HepG2 (cell line): Measurements from ENCODE around the gene CNOT6. TPM values are rescaled to one million over a fixed set of nuclear protein-coding genes. Genes with fewer than 3 reads are reported as not detected.

Experiments used
- ATAC-seq: fragments of 200-7000 bp; cut with Tn5 transposase; 3 replicates; pipeline ENCODE4 v1.9.1; 2020; ENCODE audit warnings: mild to moderate bottlenecking, moderate library complexity
- BruUV-seq: library from RNA; stranded (reverse); fragments of 400-500 nt; replicated peaks from 2 replicates; lab custom pipeline; 2021; lab: Mats Ljungman, UMichigan
- CTCF ChIA-PET: fragments of 300-600 bp; formaldehyde crosslinking; extraction: SDS; loops from one replicate; lab custom pipeline; 2021; ENCODE audit warnings: low total read pairs, inconsistent platforms, low intra/inter-chr PET ratio; lab: Yijun Ruan, JAX
- POLR2A ChIA-PET: fragments of 350-600 bp; sonication (Branson Sonifier 250); formaldehyde crosslinking; loops from one replicate; lab custom pipeline; 2020; ENCODE audit warnings: antibody characterized with exemption, inconsistent platforms; lab: Yijun Ruan, JAX
- DNase-seq: peaks from one replicate; pipeline ENCODE4 v3.0.0-alpha.2; 2015; ENCODE audit warnings: low spot score
- FAIRE-seq: peaks from 3 replicates; lab custom pipeline; 2011; peaks lifted over from hg19 to GRCh38; lab: Jason Lieb, UNC
- H2AFZ ChIP-seq: one replicate; pipeline ENCODE4 v1.6.1; 2011; ENCODE audit warnings: low read length, inconsistent platforms
- H3K27ac ChIP-seq: fragments of 300-600 bp; 3 replicates; pipeline ENCODE4 v1.8.0; 2011; ENCODE audit warnings: mixed run types, mild to moderate bottlenecking, mixed read lengths, low read length, inconsistent platforms; ENCODE audit not compliant: insufficient read depth; ENCODE audit errors: extremely low read length
- H3K27me3 ChIP-seq, 2 experiments: fragments of 200-600 bp in 1 of 2; 2 replicates in 1 of 2; 3 replicates in 1 of 2; pipeline versions ENCODE4 v1.6.0 to v1.8.0; 2011; ENCODE audit warnings: low read length in 2 of 2, mild to moderate bottlenecking in 2 of 2, moderate library complexity in 2 of 2, inconsistent platforms in 1 of 2; ENCODE audit not compliant: insufficient read depth in 2 of 2, control insufficient read depth in 1 of 2
- H3K36me3 ChIP-seq, 2 experiments: fragments of 200-600 bp in 1 of 2; replicated peaks in 1 of 2; 2 replicates in 1 of 2; 3 replicates in 1 of 2; pipeline versions ENCODE4 v1.5.1 to v1.8.0; 2011; ENCODE audit warnings: low read length in 2 of 2, inconsistent platforms in 1 of 2; ENCODE audit not compliant: insufficient read depth in 2 of 2, control insufficient read depth in 1 of 2
- H3K4me1 ChIP-seq: 2 replicates; pipeline ENCODE4 v1.5.1; 2012; ENCODE audit warnings: low read length, inconsistent platforms; ENCODE audit not compliant: insufficient read depth
- H3K4me2 ChIP-seq: 2 replicates; pipeline ENCODE4 v1.6.0; 2011; ENCODE audit warnings: low read depth, low read length, inconsistent platforms
- H3K4me3 ChIP-seq, 3 experiments: fragments of 200-600 bp in 1 of 3; sonication (generic), shearing (Covaris generic) in 1 of 3; replicated peaks in 1 of 3; 2 replicates each; pipeline ENCODE4 v1.5.1; 2011 to 2016; ENCODE audit warnings: low read length in 3 of 3, inconsistent platforms in 2 of 3, low read depth in 2 of 3, mild to moderate bottlenecking in 2 of 3, control low read depth in 1 of 3, mixed read lengths in 1 of 3; ENCODE audit not compliant: insufficient read depth in 1 of 3
- H3K79me2 ChIP-seq: one replicate; pipeline ENCODE4 v1.6.1; 2011; ENCODE audit warnings: low read length, inconsistent platforms; ENCODE audit not compliant: insufficient read depth
- H3K9ac ChIP-seq: 2 replicates; pipeline ENCODE4 v1.6.0; 2011; ENCODE audit warnings: mild to moderate bottlenecking, low read depth, low read length, inconsistent platforms; ENCODE audit not compliant: insufficient read depth
- H3K9me3 ChIP-seq: 2 replicates; pipeline ENCODE4 v1.5.1; 2012; ENCODE audit warnings: mild to moderate bottlenecking, low read length
- H4K20me1 ChIP-seq: 2 replicates; pipeline ENCODE4 v1.6.0; 2011; ENCODE audit warnings: inconsistent platforms, mild to moderate bottlenecking, low read length, moderate library complexity; ENCODE audit not compliant: insufficient read depth
- CTCF ChIP-seq: sonication (generic); formaldehyde crosslinking; IDR thresholded peaks from 2 replicates; pipeline ENCODE4 v1.5.0; 2020; ENCODE audit warnings: mild to moderate bottlenecking, missing genetic modification reagents, moderate library complexity
- HNF4A ChIP-seq: sonication (generic); formaldehyde crosslinking; IDR thresholded peaks from 2 replicates; pipeline ENCODE4 v1.4.0; 2020; ENCODE audit warnings: missing genetic modification reagents
- MYC ChIP-seq: sonication (generic); formaldehyde crosslinking; IDR thresholded peaks from 2 replicates; pipeline ENCODE4 v1.9.0; 2021; ENCODE audit warnings: missing genetic modification reagents, borderline replicate concordance
- NFYC ChIP-seq: IDR thresholded peaks from 2 replicates; pipeline ENCODE4 v1.6.1; 2016; ENCODE audit warnings: missing genetic modification reagents, missing compliant biosample characterization
- PHF20 ChIP-seq: sonication (generic); formaldehyde crosslinking; IDR thresholded peaks from 2 replicates; pipeline ENCODE4 v1.5.0; 2020; ENCODE audit warnings: mild to moderate bottlenecking, missing genetic modification reagents
- PPARG ChIP-seq: conservative IDR thresholded peaks from 2 replicates; pipeline ENCODE4 v1.6.1; 2016; ENCODE audit warnings: missing biosample characterization, missing genetic modification reagents
- ZFX ChIP-seq: sonication (generic); formaldehyde crosslinking; IDR thresholded peaks from 2 replicates; pipeline ENCODE4 v1.4.0; 2020; ENCODE audit warnings: mild to moderate bottlenecking, low read depth, missing genetic modification reagents, moderate library complexity
- ZNF121 ChIP-seq: sonication (generic); formaldehyde crosslinking; IDR thresholded peaks from 2 replicates; pipeline ENCODE4 v1.5.0; 2020; ENCODE audit warnings: mild to moderate bottlenecking, missing genetic modification reagents
- ZNF749 ChIP-seq: sonication (generic); formaldehyde crosslinking; IDR thresholded peaks from 2 replicates; pipeline ENCODE4 v1.8.0; 2022; ENCODE audit warnings: mild to moderate bottlenecking, missing genetic modification reagents, moderate library complexity, borderline replicate concordance
- WGBS: methylation state at CpG from one replicate; pipeline ENCODE4 v1.1.6; 2017; ENCODE audit warnings: low lambda C conversion rate; 5-methylcytosine and 5-hydroxymethylcytosine counted together
- in situ Hi-C: cut with HindIII; loops from 2 replicates; pipeline ENCODE4 v1.10.0; 2017; ENCODE audit warnings: low pct_unique_long_range_greater_than_20kb; ENCODE audit not compliant: extremely low pct_ligation_motif_present
- intact Hi-C: fragments of 100-400 bp; cut with micrococcal nuclease; formaldehyde crosslinking; loops from one replicate; pipeline ENCODE4 v1.10.0; 2022; ENCODE audit not compliant: unreplicated experiment
- polyA plus RNA-seq, 8 experiments: library from polyadenylated mRNA; depleted of rRNA in 3 of 8; stranded (reverse) in 7 of 8; unstranded in 1 of 8; fragments of >200 nt; fragmentation: Illumina TruSeq in 4 of 8; extraction: Trizol in 4 of 8; gene quantifications; 2 replicates each; pipeline versions ENCODE4 v1.2.1 to v1.2.3, GENCODE V29; 2011 to 2016; ENCODE audit warnings: low read depth in 4 of 8, missing spikeins in 1 of 8, mixed read lengths in 1 of 8; ENCODE audit not compliant: insufficient read depth in 1 of 8
- total RNA-seq, 5 experiments: library from RNA; depleted of rRNA; stranded (reverse); fragments of >200 nt; fragmentation: Illumina TruSeq; extraction: Trizol; gene quantifications; 2 replicates each; pipeline ENCODE4 v1.2.3, GENCODE V29; 2016; ENCODE audit warnings: low read depth in 1 of 5

Gene CNOT6
- total and polyA plus RNA-seq, 2 of the 13 experiments (the other 11 are each of a cell fraction or from before 2014, with no cell fraction given): 8.8 to 9.1 TPM

DNA sequence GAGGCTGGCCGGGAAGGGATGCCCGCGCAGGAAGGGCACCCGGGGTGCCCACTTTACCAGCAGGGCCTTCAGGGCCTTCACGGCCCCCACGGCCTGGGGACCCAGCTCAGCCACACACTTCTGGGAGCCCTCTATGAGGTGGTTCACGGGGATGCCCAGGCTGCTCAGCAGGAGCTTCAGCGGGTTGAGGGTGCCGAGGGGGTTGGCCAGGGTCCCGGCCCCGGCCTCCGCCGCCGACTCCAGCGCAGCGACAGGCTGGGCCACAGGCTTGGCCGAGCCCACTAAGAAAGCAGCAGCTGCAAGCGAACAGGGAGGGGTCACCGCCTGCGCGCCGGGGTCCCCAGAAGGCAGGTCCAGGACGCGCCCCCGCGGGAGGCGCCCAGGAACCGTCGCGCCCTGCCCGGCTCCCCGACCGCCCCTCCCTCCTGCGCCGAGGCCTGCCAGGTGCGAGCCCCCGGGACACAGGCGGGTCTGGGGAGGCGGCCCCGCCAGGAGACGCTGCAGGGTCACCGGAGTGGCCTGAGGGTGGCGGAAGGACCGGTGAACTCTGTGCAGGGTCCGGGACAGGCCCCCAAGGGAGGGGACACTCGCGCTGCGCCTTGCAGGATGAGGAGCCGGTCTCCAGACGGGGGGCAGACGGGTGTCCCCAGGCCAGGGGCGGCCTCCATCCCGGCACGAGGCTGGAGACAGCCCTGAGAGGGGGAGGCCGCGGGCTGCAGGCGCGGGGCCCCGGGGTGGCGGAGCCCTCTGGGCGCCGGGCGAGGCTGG is 96.5 kb downstream of the CNOT6 start:
- CTCF ChIA-PET: no interaction called here
- Histone ChIP-seq H3K36me3 (no peaks in the 10 kb centered on the region), H4K20me1 (no peaks in the 10 kb centered on the region), H2AFZ (no peak overlapping the region), H3K27me3 (peaks cover 24 to 63% of the 10 kb centered on the region in 2 experiments), H3K4me3 (peak overlapping the region; percentile 28 to 66 (median 40); a peak in 5 of 6 replicates), H3K79me2 (no peaks in the 10 kb centered on the region), H3K9me3 (no peaks in the 10 kb centered on the region), H3K9ac (no peak overlapping the region), H3K4me2 (peak overlapping the region; percentile 63), H3K4me1 (peaks cover 18% of the 10 kb centered on the region; the same call in 1 of the 2 replicates), H3K27ac (no peak overlapping the region)
- intact Hi-C loops: no loop called here
- no peak for DNase-seq
- no TSS peak for BruUV-seq
- ATAC-seq: peak; percentile 60
- in situ Hi-C loops: no loop called here
- 0% methylated on average over 2 of the region's 63 CpGs for WGBS
- TF ChIP-seq PHF20 (CRISPR knock-in tag) (no peak), HNF4A (0 out of 2 replicates have a peak, but pooled peaks have one; percentile 23), ZNF749 (CRISPR knock-in tag) (no peak), CTCF (CRISPR knock-in tag) (peak; percentile 40; the same call in 1 of the 2 replicates), ZNF121 (CRISPR knock-in tag) (no peak), ZFX (CRISPR knock-in tag) (0 out of 2 replicates have a peak, but pooled peaks have one; percentile 10), NFYC (CRISPR knock-in tag) (no peak), MYC (peak; percentile 5; the same call in 1 of the 2 replicates), PPARG (CRISPR knock-in tag) (0 out of 2 replicates have a peak, but pooled peaks have one; percentile 11)
- POLR2A ChIA-PET: no interaction called here
- no peak for FAIRE-seq
